SK-N-MC (cell line): Measurements from ENCODE around the gene ASB10.
A peak's percentile ranks its signal among the peaks of the same experiment; 100 is the strongest.

ENCODE experiments used
- DNase-seq: peaks from one replicate; pipeline ENCODE4 v3.0.0-alpha.2; 2011; ENCODE audit warnings: low read depth, low spot score
- H3K27ac ChIP-seq: fragments of 200-600 bp; sonication (generic); 2 replicates; pipeline ENCODE4 v1.5.1; 2016; ENCODE audit warnings: mixed run types
- H3K36me3 ChIP-seq: fragments of 200-600 bp; sonication (generic); 2 replicates; pipeline ENCODE4 v1.6.1; 2017; ENCODE audit warnings: antibody characterized with exemption, low read length, mixed read lengths; ENCODE audit not compliant: insufficient read depth
- H3K4me3 ChIP-seq: fragments of 200-600 bp; sonication (generic); 2 replicates; pipeline ENCODE4 v1.5.1; 2016
- H3K9ac ChIP-seq: fragments of 200-600 bp; sonication (generic); 2 replicates; pipeline ENCODE4 v1.8.0; 2017; ENCODE audit warnings: mixed run types, mixed read lengths; ENCODE audit not compliant: insufficient read length
- H3K9me3 ChIP-seq: fragments of 200-600 bp; sonication (generic); 2 replicates; pipeline ENCODE4 v1.6.1; 2017; ENCODE audit warnings: low read depth, mild to moderate bottlenecking, antibody characterized with exemption, low read length, moderate library complexity, mixed read lengths
- EZH2 ChIP-seq: fragments of 200-600 bp; sonication (generic); IDR thresholded peaks from one replicate; pipeline ENCODE4 v1.6.1; 2017; ENCODE audit warnings: antibody characterized with exemption
- FOXP2 ChIP-seq: optimal IDR thresholded peaks from 2 replicates; pipeline ENCODE3; 2011; ENCODE audit warnings: mild to moderate bottlenecking, moderate library complexity; ENCODE audit not compliant: insufficient read depth; ENCODE audit errors: extremely low read length, control extremely low read depth
- POLR2AphosphoS5 ChIP-seq: IDR thresholded peaks from 2 replicates; pipeline ENCODE4 v1.6.1; 2012; ENCODE audit warnings: mild to moderate bottlenecking, low read depth, low read length, borderline replicate concordance

The ASB10 gene

DNA sequence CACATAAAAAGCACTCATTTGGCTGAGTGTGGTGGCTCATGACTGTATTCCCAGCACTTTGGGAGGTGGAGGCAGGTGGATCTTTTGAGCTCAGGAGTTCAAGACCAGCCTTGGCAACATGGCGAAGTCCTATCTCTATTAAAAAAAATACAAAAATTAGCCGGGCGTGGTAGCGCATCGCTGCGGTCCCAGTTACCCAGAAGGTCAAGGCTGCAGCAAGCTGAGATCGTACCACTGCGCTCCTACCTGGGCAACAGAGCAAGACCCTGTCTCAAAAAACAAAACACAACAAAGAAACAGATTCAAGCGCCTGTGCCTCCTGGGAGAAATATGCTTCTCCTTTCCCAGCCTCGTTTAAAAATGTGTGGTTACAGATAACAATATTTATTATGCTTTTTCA, 42.2 kb upstream of the ASB10 start:
- DNase-seq: no peak
- TF ChIP-seq FOXP2 (no peak), POLR2AphosphoS5 (no peak), EZH2 (no peak)
- H3K9ac ChIP-seq: no peak overlapping the region
- H3K36me3 ChIP-seq: peaks cover 16% of the 10 kb centered on the region
- no peak overlapping the region for H3K4me3 ChIP-seq
- no peaks in the 10 kb centered on the region for H3K9me3 ChIP-seq
- no peak overlapping the region for H3K27ac ChIP-seq

- TF ChIP-seq EZH2: no peak
- TF ChIP-seq POLR2AphosphoS5: no peak
- TF ChIP-seq FOXP2: no peak
- H3K9ac ChIP-seq: peak overlapping the region; percentile 83
- H3K9me3 ChIP-seq: no peaks in the 10 kb centered on the region
- peaks cover 26% of the 10 kb centered on the region for H3K36me3 ChIP-seq
- peak overlapping the region; percentile 85 for H3K4me3 ChIP-seq
- no peak for DNase-seq
- H3K27ac ChIP-seq: peak overlapping the region; percentile 71; the same call in 1 of the 2 replicates
Measured at GRCh38 chr7:151228024-151228866, 41.2 kb upstream of the ASB10 start.

GRCh38 chr7:151226875-151227782, 40.1 kb upstream of the ASB10 start, which contains the start of gene ABCF2:
Gene ABCF2 (minus strand): TSS chr7:151227205. CDS start chr7:151226458, 747 bp downstream.
- Histone ChIP-seq H3K9ac (peak within 1 kb of the TSS; percentile 90), H3K27ac (peak within 1 kb of the TSS; percentile 71), H3K36me3 (peaks cover 37% of the 10 kb centered on the region), H3K9me3 (no peaks in the 10 kb centered on the region), H3K4me3 (peak within 1 kb of the TSS; percentile 85)
- DNase-seq: peak; percentile 92
- no peak for TF ChIP-seq EZH2
- peak; percentile 39 for TF ChIP-seq FOXP2
- peak; percentile 88 for TF ChIP-seq POLR2AphosphoS5

- Histone ChIP-seq H3K36me3 (peaks cover 44% of the 10 kb centered on the region), H3K27ac (no peak overlapping the region), H3K9me3 (no peaks in the 10 kb centered on the region), H3K4me3 (peak overlapping the region; percentile 85), H3K9ac (peak overlapping the region; percentile 90)
- DNase-seq: no peak
- TF ChIP-seq POLR2AphosphoS5: no peak
- TF ChIP-seq FOXP2: no peak
- no peak for TF ChIP-seq EZH2
Measured at GRCh38 chr7:151226560-151226874, 39.5 kb upstream of the ASB10 start.

GRCh38 chr7:151225948-151226510, 39.0 kb upstream of the ASB10 start:
- Histone ChIP-seq H3K9me3 (no peaks in the 10 kb centered on the region), H3K9ac (peak overlapping the region; percentile 90), H3K36me3 (peaks cover 45% of the 10 kb centered on the region), H3K4me3 (peak overlapping the region; percentile 85), H3K27ac (no peak overlapping the region)
- no peak for TF ChIP-seq POLR2AphosphoS5
- no peak for TF ChIP-seq EZH2
- no peak for DNase-seq

GRCh38 chr7:151223728-151224127, 36.7 kb upstream of the ASB10 start:
- Histone ChIP-seq H3K9ac (no peak overlapping the region), H3K4me3 (no peak overlapping the region), H3K36me3 (peaks cover 65% of the 10 kb centered on the region), H3K9me3 (no peaks in the 10 kb centered on the region), H3K27ac (no peak overlapping the region)
- TF ChIP-seq POLR2AphosphoS5: no peak
- no peak for TF ChIP-seq EZH2
- TF ChIP-seq FOXP2: no peak
- no peak for DNase-seq

DNA sequence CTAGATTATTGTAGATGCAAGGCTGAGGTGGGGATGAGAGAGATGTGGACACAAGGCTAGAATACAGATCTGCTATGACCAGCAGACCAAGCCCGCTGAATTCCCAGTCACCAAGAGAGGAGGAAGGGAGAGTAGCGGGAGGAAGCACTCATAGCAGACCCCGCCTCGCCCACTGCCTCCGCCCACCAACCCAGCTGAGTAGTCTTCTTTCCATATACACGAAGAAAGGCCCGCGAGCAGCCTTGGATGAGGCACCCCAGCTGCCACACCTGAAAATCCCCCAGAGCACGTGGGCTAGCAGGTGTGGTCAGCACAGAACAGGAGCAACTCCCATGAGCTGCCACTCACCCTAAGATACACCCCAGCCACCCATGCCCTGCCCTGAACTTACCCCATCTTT, 31.1 kb upstream of the ASB10 start:
- no peak for DNase-seq
- Histone ChIP-seq H3K9me3 (no peaks in the 10 kb centered on the region), H3K4me3 (no peak overlapping the region), H3K27ac (no peak overlapping the region), H3K36me3 (peaks cover 89% of the 10 kb centered on the region), H3K9ac (no peak overlapping the region)
- TF ChIP-seq EZH2 (no peak), FOXP2 (no peak), POLR2AphosphoS5 (no peak)

DNA sequence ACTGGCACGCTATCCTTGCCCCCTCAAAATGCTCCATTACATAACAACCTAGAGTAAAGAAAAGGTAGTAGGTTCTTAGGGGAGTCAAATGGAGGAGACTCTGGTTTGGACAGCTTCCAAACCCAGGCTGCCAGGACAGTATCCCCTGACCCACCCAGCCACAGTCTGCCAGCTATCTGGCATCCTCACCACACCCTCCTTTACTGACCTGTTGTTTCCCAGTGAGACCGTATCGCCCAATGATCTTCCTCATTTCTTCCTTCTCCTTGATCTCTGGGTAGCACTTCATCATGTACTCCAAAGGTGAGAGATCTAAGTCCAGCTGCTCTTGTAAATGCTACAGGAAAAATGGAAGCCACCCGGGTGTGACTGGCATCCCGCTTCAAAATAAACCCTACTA, 28.3 kb upstream of the ASB10 start:
- Histone ChIP-seq H3K9ac (no peak overlapping the region), H3K27ac (no peak overlapping the region), H3K4me3 (no peak overlapping the region), H3K9me3 (no peaks in the 10 kb centered on the region), H3K36me3 (peaks cover 67% of the 10 kb centered on the region)
- DNase-seq: no peak
- TF ChIP-seq POLR2AphosphoS5 (no peak), FOXP2 (no peak), EZH2 (no peak)
